Muscle of back (tissue), 11 donors: ENCODE measurements around the gene ALOXE3. TPM values are rescaled to one million over a fixed set of nuclear protein-coding genes. Genes with fewer than 3 reads are reported as not detected.

Source experiments
- DNase-seq, 3 donors: peaks; one replicate each; pipeline versions ENCODE4 v3.0.0 to v3.0.0-alpha.2; 2013
- polyA plus RNA-seq, 10 donors: library from polyadenylated mRNA; unstranded; fragments of 120-200 nt; gene quantifications; one replicate each; pipeline ENCODE4 v1.2.1, GENCODE V29; 2013; ENCODE audit not compliant: insufficient read length in 10 of 10

Gene ALOXE3
- polyA plus RNA-seq, 10 donors: 0.05 TPM; not detected in 9

DNA sequence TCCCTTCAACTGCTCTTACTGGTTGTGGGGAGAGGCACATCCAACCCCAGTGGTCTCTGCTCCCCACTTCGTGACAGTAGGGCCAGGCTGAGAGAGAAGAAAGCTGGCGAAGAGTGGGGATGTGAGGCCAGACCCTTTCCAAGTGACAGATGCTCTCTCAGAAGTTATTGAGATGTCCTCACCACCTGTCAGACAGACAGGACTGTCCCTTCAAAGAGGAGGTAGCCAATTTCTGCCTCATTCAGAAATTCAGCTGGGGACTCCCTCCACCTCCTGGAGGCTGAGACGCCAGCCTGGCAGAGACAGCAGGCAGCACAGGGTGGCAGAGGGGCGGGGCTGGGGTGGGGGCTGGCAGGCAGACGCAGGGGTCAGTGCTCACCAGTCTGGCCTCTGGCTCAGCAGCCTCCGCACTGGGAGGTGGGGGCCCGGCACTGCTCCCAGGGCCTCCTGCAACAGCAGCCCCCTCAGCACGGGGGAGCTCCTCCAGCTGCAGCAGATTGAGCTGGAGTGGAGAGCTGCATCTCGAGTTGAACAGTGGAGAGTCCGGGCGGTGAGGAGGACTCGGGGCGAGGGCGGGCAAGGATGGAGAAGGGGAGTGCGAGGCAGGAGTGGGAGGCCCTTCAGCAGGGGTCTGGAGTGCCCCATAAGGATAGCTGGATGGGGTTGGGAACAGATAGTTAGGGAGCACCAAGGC, 24.7 kb upstream of the ALOXE3 start:
- peak in 1 of 3 donors; percentile 30 for DNase-seq

DNA sequence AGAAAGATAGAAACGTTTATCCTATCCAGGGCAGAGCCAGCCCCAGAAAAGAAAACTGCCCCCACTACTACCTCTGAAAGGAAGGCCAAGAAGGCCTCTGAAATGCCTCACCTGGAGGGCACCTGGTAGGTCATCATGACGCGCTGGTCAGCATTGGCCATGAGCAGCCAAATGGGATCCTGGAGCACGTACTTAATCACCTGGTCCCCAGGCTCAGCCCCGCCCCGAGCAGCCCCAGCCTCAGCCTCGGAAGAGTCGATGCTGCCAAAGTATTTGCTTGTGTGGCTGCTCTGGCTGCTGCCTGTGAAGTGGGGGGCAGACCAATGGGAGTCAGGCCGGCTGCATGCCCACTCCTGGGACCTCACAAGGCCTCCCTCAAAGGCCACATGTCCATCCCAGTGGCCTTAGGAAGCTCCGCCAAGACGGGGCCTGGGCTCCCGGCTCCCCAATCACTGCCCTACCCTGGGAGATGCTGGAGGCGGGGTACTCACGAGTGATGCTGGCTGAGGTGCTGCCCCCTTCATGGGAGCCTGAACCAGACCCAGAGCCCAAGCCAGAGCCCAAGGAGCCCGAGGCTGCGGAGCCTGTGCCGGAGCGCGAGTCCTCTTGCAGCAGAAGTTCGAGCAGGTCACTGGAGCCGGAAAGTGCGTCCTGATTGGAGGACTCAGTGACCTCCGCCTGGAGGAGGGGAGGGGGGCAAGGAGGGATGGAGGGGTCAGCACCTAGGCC, 24.0 kb upstream of the ALOXE3 start:
- peak in 1 of 3 donors; percentile 28 for DNase-seq

DNA sequence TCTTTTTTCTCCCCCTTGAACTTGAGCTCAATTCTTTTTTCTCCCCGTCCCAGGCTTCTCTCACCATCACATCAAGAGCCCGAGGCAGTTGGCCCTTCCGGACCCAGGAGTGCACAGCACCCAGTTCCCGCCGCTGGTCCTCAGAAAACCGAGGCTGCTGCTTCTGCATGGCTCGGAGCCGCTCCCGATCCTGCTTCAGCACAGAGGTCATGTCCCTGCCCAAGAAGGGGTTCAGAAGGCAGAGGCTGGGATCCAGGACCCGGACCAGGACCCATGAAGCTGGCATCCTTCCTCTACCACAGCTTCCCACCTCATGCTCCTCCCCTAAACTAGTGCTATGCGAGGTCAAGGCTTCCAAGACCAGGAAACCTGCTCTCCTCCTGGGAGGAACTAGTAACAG, 23.4 kb upstream of the ALOXE3 start:
- peak in 1 of 3 donors; percentile 18 for DNase-seq

DNA sequence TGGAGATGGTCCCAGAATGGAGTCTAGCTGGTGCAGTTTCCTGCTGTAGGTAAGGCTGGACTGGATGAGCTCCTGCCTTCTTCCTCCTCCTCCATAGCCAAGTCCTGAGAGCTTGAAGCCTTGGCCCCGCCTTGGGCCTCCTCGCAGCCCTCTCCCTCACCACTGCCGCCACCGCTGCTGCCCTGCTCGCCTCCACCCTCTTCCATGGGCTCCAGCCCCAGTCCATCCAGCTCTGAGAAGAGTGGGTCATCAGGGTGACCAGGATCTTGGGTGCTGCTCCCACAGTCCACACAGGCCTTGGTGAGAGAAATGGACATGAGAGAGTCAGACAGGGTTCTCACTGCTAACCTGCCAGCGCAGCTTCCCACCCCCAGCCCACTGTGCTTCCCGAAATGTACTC, 22.7 kb upstream of the ALOXE3 start:
- peak in 1 of 3 donors; percentile 31 for DNase-seq

DNA sequence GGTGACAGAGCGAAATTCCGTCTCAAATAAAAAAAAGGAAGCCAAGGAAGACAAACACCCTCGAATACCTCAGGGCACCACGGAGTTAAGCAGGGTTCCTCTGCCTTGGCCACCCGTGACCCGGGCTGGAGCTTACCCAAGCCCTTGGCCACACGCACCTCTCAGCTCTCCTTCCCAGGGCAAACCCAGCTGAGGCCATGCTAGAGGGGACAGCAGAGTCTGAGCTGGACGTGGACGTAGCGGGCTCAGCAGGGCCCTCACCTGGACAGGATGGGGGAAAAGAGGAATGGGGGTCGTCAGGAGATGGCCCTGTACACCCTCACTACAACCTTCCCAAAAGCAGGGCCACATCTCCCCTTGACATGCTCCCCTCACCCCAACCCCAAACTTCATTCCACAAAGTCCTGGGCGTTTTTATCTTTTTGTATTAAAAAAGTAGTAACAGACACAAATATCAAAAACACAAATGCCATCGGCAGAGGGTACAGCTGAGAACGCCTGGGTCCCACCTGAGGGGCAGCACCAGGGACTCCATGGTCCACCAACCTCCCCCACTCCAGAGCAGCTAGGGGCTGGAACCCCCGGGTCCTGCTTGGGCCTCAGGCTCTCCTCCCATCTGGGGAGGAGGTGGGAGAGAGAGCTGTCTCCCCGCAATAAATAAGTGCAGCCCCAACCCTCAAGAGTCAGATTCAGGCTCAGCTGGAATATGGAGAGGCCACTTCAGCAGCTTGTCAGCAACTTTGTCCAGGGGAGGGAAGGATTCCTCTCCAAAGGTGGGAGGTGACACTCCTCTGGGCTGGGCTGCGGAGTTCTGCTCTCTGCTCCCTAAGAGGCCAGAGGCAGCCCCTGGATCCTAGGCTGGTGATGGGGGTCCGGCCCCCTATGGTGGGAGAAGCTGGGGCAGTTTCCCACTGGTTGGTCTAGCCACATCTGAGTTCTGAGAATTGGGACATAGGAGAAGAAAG, 22.0 kb upstream of the ALOXE3 start:
- DNase-seq: peak in 1 of 3 donors; percentile 37

DNA sequence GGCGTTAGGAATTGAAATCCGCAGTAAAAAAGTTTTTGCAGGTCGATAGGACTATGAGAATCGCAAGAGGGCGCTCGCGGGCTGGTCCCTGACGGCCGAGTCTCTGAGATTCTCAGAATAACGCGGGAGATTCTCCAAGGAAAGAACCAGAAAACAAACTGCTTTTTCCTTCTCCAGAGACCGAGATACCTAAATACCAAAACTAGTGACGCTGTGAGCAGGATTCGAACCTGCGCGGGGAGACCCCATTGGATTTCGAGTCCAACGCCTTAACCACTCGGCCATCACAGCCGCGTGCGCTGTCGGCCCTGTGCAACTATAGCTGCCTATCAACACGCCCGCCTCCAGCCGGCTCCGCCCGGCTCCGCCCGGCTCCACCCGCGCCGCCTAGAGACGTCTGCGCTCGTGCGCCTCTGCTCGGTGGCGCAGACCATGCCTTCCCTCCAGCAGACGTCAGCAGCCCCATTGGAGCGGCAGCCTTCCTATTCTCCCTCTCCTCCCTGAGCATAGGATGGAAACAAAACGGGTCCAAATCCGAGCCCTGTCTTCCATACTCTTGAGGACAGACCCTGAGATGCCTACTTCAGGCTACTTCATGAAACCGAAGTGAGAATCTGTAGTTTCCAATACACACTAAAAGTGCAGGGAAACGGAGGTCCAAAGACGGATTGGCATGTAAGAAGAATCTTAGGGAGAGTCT, 20.5 kb upstream of the ALOXE3 start:
- peak; percentile 95 to 98 (median 97) for DNase-seq

DNA sequence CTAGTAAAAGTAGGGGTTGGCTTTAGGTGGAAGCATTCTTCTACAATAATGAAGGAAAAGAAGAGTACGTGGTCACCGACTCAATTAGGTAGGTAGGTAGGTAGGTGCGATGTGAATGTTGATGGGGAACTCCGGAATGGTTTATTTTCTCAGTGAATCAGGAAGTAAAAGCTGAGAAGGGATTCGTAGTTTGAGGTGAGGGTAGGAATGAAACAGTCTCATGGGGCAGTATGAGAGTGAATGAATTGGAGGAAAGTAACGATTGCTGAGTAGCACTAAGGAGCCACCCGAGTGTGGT, 20.0 kb upstream of the ALOXE3 start:
- DNase-seq: no peak

DNA sequence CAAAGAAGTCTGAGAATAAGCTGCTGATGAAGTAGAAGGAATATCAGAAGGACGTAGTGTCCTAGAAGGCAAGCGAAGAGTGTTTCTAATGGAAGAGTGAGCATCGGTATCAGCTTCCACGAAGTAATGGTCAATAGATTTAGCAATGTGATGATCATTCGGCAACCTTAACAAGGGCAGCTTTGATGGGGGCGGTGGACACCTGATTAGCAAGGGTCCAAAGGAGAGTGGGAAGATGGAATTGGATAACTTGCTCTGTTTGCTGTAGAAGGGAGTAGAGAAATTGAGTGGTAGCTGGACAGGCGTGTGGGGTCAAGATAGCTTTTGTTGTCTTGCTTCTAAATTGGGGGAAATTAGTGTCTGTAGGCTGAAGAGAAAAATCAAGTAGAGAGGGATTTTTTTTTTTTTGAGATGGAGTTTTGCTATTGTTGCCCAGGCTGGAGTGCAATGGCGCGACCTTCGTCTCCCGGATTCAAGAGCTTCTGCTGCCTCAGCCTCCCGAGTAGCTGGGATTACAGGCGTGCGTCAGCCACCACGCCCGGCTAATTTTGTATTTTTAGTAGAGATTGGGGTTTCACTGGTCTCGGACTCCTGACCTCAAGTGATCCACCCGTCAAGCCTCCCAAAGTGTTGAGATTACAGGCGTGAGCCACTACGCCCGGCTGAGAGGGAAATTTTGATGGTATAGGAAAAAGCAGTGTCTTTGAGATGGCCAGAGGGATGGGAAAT, 19.5 kb upstream of the ALOXE3 start:
- DNase-seq: no peak

DNA sequence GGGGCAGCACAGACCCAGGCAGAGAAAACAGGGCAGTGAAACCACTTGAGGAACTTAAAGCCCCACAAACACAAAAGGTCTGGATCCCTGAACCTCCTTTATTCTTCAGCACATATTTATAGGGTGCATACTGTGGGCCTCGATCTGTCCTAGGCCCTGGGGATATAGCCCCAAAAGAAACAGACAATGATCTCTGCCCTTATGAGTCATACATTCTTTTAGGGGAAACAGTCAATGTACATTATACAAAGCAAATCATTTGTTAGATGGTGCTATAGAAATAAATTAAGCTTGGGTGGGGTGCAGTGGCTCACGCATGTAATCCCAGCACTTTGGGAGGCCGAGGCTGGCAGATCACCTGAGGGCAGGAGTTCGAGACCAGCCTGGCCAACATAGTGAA, 15.6 kb upstream of the ALOXE3 start:
- no peak for DNase-seq

DNA sequence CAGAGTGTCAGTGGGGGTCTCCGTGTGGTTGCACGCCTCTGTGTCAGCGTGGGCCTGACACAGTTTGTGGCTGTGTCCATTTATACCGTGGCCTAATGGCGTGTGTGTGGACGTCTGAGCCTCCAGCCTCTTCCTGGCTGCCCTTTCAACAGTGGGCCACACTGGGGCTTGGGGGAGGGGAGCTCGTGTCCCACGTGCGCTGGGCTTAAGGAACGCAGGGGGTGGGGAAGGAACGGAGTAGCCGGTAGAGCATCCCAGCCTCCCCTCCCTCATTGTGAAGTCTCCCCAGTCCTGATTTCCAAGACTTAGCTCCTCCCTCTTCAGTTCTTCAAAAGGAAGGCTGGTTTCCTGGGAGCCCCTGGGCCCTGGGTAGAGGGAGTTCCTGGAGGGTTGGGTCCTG, 15.1 kb upstream of the ALOXE3 start:
- DNase-seq: no peak

DNA sequence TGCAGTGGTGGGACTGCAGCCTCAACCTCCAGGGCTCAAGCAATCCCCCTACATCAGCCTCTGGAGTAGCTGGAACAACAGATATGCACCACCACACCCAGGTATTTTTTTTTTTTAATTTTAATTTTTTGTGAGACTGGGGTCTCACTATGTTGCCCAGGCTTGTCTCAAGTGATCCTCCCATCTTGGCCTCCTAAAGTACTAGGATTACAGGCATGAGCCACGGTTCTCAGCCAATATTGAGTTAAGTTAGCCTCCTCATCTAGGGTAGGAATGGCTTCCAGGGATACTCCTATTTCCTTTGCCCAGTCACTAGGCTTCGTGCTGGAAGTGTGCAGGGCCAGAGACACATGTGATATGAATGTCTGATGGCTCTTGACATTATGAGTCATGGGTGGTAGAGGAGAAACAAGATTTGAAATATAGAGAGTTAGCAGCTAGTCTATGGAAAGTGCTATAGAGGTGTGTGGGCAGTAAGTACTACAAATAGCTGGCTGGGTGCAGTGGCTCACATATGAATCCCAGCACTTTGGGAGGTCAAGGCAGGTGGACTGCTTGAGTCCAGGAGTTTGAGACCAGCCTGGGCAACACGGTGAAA, 13.6 kb upstream of the ALOXE3 start:
- no peak for DNase-seq

DNA sequence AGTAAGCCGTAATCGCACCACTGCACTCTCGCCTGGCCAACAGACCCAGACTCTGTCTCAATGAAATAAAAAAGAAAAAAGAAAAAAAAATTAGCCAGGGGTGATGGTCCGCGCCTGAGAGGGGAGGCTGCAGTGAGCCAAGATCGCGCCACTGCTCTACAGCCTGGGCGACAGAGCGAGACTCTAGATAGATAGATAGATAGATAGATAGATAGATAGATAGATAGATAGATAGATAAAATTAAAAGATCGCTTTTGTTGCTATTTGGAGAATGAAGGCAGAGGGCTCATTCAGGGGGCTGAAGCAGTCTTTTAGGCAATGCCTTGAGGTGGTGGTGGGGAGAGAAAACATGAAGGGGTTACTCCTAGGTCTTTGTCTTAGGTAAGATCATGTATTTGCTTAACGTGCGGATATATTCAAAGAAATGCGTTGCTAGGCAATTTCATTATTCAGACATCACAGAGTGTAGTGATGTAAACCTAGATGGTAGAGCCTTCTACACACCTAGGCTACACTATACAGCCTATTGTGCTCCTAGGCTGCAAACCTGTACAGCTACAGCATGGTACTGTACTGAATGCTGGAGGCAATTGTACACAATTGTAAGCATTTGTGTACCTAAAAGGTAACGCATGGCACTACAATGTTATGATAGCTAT, 9.9 kb upstream of the ALOXE3 start:
- DNase-seq: no peak

DNA sequence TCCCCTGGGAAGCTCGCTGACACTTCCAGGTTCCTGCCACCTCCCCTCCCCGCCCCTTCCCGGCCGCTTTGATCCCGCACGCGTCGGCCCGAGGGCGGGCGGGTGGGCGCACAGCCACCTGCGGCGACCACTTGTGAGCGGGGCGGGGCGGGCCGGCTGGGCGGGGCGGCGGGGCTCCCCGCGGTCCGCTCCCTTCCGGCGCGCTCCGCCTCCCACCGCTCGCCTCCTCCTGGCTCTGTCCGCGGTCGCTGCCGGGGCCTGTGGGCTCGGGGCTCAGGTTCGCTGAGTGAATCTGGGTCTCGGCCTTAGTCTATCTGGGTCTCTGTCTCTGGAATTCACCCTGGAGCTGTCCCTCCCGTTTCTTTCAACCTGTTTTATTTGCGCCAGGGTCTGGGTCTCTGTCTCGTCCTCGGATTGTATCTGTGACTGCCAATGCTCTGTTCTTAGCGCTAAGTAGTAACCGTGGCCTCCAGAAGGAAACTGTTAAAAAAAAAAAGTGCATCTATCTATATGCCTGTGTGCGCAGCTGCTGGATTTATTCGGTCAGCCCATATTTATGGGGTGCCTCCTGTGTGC, 8.3 kb upstream of the ALOXE3 start:
- DNase-seq: peak in 2 of 3 donors; percentile 48 to 86

DNA sequence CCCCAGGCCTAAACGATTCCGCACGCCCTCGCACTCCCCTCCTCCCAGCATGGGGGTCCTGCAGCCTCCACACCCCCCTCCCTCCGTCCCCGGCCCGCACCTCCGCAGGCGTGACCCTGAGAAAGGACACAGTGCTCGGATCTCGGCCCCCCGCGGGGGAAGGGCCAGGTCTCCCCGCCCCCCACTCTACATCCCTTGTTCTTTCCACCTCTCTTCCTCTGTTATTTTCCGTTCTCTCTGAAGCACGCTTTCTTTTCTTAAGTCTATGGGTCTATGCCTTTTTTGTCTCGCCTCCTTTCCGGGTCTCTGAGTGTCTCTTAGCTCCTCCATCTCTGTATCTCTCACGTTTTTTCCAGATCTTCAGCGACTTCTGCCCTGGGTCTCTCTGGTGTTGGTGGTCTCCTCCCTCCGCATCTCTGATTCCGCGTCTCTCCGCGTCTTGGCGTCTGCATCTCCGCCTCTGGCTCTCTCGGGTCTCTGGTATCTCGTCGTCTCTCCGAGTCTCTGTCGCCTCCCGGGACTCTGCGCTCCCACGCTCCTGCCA, 7.7 kb upstream of the ALOXE3 start:
- peak in 1 of 3 donors; percentile 77 for DNase-seq

DNA sequence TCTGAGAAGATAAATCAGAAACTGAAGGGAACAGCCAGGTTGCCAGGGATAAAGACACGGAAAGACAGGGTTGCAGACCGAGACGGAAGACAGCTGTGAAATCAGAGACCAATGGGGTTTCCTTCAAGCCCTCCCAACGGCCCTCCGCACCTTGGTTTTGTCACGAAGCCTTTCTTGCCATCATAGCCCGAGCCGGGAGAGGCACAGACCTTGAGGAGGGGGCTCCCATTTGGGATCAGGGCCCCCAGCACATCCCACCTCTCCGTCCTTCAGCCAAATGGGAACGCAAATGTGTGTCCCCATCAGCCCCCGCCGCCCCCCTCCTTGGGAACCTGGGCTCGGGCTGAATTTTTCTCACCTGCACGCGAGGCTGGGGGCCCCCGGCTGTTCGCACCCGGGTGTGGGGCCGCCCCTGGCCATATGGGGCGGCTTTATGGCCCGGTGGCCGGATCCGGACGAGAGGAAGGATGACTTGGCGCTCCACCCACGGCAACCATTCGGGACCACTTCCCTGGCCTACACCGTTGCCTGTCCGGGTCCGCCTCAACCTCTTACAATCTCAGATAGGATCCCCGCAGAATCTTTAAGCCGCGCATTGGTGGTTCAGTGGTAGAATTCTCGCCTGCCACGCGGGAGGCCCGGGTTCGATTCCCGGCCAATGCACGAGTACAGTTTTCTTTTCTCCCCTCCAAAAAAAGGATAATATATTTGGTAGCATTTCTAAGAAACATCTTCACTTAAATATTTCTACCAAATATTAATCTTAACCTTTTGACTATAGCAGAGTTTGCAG, 7.0 kb upstream of the ALOXE3 start:
- DNase-seq: peak; percentile 82 to 91 (median 88)

DNA sequence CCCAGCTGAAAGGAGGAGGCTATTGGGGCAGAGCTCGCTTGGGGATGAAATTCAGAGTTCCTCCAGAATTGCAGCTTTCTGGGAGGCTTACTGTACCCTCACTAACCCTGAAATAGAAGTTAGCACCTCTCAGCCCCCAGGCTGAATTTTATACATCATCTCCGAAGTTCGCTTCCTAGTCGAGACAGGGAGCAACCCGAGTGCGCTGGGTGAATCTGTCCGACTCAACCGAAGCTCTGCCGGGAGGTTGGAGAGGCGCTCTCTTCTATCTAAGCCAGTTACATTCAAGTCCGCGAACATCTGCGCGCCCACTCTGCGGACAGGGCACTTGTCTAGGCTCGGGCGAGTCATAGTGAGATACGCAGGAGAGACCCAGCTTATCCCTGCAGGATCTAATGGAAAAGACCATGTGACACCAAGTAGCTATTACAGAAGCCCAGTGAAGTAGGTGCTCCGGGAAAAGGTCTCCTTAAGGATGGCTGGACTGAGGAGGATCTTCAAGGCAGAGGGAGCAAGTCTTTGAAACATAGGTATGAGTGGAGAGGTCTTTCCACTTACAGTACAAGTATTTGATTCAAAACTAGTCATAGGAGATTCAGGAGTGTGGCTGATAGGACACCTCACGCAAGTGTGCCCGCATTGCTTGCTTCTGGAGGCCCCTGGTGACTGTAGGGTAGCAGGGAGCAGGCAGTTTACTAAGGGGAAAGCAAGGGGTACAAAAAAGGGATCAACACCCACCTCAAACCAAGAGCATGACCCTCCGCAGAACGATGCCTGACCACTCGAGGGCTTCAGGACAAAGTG, 6.2 kb upstream of the ALOXE3 start:
- peak in 1 of 3 donors; percentile 66 for DNase-seq

DNA sequence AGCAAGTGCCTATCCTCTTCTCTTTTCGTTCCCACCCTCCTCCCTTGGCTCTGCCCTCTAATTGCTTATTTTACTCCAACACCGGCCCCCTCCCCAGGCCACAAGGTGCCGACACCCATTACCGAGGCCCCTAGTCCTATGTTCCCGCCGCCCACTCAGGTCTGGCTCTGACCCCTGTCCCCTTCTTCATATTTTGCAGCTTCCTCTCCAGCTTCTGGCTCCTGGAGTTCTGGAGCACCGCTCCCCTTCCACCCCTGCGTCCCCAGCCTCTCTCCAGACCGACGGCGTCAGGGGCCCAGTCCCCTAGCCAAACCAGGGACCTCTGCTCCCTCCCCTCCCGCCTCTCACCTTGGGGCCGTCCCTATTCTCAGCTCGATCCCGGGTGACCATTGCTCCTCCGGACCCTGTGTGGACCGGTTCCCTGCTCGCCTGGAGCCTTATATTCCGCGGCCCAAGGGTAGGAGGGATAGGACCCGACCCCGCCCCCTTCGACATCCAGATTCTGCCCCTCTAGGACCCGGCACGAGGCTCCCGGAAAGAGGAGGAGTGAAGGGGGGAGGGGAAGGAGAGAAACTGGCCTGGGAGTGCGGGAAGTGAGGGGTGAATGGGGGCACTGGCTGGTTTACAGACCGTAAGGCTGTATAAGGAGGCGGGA, 5.5 kb upstream of the ALOXE3 start, which contains the start of gene HES7:
Gene HES7, minus strand, starts transcription at position 412 of the 655 bp plus-strand sequence. Its CDS starts 22 bp downstream, at position 390.
- no peak for DNase-seq
